LoVo (cell line): ENCODE measurements around the gene SNTG2.
A peak's percentile ranks its signal among the peaks of the same experiment; 100 is the strongest.
"Not testable (repeated sequence)": the region's sequence is repeated elsewhere in the genome, so short reads cannot be mapped to it uniquely, and the experiment has no call there.

Experiments
- DNase-seq: peaks from one replicate; pipeline ENCODE4 v3.0.0-alpha.2; 2016; ENCODE audit warnings: low spot score

The SNTG2 gene

DNA sequence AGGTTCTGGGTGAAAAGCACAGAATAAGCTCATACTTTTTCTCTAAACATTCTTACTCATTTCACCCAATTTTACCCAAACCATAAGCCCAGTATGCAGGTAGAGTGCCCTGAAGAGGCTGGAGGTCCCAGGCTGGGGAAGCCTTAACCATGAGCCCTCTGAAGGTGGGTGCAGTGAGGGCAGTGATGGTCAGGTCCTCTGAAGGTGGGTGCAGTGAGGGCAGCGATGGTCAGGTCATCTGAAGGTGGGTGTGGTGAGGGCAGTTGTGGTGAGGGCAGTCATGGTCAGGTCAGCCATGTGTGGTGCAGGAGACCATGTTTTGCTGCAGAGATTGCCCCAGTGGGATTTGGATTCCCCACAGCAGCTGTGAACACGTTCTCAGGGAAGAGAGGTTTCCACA is 148.8 kb downstream of the SNTG2 start:
- no peak for DNase-seq

DNA sequence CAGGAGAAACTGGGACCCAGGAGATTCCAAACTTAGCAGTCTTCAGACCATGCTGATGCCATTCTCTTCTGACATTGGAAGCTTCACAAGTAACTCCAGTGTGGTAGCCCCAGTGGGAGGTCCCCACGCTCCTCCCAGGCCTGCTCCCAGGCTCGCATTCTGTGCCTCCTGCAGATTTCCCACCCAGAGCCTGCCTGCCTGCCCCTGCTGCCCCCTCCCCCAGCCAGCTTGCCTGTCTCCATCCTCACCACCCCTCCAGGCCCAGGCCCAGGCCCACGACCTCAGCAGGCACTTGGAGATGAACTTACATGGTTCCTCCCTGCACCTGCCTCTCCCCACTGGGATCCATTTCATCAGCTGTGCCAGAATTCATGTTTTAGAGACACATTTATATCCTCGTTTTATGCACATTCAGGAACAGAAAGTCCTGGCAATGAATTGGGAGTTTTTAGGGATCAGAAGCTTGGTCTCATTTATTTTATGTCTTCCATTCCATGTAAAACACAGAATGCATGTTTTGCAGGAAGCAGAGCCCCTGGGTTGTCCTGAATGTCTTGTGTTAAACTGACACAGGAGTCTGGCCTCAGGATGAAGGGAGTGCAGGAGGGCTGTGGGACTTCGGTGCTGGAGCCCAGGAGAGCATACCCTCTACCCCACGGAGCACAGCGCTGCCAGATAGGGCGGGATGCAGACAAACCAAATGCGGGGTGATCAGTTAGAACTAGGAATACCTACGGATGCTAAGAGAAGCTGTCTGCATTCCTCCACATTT is 150.5 kb downstream of the SNTG2 start:
- DNase-seq: no peak

DNA sequence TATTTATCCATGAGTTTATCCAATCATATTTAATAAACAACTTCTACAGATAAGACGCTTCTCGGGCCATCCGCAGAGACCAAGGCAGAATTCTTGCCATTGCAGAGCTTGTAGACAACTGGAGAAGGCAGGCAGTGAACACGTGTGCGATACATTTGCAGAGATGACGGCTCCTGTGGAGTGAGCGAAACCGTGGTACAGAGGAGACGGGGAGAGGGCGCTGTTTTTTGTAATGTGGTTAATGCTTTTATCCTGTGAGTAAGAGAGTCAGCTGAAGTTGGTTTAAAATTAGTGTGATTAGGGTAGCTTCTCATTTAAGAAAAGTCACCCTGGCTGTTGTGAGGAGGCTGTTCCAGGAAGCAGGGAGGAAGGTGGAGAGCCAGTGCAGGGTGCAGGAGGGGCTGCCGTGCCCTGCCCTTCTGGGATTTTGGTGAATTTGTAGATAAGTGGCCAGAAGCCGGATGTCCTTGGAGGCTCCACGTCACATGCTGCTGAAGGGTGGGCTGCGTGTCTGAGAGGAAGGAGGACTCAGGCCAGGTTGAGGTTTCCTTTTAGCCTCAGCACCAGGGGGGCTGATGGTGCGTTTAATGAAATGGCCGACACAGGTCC is 151.4 kb downstream of the SNTG2 start:
- DNase-seq: no peak

DNA sequence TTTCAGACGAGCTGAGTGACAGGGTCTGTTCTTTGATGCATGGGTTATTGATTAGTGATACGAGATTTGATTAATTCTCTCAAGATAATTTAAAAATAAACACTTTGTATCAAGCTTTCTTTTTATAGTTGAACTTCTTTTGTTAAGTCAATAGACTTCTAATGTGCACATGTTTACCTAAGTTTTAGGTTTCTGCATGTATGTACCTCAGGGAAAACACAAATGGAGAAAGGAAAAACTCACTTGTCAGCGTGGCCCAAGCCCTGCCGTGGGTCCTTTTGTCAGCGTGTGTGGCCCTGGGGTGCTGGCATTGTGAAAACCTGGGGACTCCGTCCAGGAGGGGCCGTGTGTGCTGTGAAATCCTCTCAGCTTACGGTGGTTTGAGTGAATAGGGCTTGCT is 153.7 kb downstream of the SNTG2 start:
- no peak for DNase-seq

DNA sequence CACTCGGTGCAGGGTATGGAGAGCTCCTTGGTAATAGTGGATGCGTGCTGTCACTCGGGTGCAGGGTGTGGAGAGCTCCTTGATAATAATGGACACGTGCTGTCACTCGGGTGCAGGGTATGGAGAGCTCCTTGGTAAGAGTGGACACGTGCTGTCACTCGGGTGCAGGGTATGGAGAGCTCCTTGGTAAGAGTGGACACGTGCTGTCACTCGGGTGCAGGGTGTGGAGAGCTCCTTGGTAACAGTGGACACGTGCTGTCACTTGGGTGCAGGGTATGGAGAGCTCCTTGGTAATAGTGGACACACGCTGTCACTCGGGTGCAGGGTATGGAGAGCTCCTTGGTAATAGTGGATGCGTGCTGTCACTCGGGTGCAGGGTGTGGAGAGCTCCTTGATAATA is 155.7 kb downstream of the SNTG2 start:
- not testable (repeated sequence) for DNase-seq

DNA sequence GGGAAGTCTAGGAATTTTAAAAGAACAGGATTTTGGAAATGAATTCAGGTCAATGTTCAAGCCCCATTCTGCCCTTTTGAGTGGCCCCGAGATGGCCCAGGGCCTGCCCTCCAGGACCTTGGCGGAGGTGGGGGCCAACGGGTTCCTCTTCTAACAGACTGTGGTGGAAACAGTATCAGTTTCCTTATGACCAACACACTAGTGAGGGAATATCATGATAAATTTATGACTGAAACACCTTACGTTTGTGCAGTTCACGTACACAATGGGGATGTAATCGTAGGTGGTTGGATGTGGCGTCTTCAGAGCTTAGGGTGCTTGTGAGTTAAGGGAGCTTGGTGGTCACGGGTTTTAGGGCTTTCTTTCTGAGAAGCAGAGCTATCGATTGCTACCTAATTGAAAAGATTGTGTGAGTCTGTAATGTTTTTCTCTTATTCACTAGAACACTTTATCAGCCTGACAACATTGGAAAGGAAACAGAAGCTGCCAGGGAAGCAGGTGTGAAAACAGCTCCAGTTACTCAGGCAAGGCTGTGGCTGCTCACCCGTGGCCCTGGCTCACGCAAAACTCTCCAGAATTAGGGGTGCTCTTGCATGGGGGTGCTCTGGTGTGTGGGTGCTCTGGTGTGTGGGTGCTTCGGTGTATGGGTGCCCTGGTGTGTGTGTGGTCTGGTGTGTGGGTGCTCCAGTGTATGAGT is 165.3 kb downstream of the SNTG2 start:
- DNase-seq: no peak

DNA sequence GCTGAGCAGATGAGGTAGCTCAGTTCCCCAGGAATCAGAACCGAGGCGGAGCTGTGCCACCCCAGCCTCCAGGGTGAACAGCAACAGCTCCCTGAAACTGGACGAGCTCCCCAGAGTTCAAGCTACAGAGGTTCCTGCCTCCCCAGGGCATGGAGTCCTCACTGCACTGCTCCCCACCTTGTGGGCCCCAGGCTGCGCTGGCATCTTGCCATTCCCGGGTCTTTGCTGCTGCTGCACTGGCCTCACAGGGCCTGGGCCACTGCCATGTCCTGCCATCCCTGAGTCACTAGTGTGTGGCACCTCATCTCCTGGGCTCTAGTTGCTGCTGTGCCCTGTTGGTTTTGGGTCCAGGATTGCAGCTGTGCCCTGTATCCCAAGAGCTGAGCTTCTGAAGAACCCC is 166.9 kb downstream of the SNTG2 start:
- no peak for DNase-seq

DNA sequence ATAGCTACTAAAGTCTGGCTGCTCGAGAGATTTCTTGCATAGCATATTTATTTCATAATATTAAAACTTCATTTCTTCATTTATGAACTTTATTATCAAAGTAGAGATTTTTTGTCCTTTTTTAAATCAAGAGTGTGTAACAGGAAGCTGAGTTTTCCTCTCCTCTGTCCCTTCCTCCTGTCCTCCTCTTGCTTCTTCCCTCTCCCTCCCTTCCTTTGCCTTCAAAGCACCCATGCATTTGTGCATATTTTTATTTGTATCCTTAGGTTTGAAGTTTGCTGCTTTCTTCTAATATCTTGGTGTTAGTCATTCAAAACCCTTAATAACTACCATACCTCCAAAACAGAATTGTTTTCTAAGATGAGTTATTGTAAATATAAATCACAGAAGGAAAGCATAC is 174.6 kb downstream of the SNTG2 start:
- no peak for DNase-seq

DNA sequence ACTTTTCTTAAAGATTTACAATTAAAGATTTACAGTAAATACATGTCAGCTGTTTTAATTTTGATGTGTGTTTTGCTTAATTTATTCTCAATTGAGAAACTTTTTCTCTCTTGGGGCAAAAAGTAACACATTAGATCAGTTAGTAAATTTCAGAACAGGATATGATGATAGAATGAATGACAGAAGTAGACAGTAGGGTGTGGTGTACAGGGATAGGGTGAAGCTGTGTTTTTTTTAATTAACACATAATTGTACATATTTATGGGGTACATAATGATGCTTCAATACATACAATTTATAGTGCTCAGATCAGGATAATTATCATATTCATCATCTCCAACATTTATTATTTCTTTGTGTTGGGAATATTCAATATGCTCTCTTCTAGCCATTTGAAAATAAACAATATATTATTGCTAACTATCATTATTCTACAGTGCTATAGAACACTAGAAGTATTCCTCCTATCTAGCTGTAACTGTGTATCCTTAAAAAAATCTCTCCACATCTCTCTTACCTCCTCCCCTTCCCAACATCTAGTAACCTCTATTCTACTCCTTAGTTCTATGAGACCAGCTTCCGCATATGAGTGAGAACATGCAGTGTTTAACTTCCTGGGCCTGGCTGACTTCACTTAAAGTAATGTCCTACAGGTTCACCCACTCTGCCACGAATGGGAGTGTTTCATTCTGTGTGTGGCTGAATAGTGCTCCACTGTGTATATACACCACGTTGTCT is 175.2 kb downstream of the SNTG2 start:
- no peak for DNase-seq

DNA sequence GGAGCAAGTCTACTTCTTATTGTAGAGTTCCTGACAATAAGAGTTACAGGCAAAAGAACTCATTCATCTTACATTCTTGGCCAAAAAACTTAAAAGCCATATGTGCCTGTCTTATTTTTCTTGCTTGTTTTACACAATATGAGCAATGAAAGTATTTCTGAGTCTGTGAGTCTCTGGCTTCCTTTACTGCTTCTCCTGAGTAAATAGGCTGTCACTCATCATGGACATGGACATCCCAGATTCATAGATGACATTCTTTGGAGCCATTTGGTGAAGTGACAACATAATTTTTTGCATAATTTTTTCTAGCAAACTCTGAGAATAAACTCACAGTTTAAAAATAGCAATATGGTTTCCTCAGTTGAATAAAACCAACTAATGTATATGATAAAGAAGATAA is 179.3 kb downstream of the SNTG2 start:
- DNase-seq: no peak

DNA sequence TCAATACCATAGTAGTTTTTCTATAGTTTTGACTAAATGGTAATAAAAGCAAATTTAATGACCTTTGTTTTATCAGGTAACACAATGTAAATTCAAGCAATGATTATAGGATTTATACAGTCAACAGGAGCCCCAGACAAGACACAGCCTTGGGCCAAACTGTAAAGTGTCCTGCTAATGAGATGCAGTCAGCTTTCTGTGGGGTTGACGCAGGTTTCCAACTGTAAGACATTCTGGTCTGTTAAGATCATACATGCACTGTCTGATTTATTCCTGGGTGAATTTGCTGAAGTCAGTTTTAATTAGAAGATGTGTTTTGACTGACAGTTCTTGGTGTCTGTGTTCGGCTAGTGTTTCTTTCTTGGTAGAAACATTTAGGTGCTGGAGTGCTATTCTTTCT is 180.3 kb downstream of the SNTG2 start:
- no peak for DNase-seq

DNA sequence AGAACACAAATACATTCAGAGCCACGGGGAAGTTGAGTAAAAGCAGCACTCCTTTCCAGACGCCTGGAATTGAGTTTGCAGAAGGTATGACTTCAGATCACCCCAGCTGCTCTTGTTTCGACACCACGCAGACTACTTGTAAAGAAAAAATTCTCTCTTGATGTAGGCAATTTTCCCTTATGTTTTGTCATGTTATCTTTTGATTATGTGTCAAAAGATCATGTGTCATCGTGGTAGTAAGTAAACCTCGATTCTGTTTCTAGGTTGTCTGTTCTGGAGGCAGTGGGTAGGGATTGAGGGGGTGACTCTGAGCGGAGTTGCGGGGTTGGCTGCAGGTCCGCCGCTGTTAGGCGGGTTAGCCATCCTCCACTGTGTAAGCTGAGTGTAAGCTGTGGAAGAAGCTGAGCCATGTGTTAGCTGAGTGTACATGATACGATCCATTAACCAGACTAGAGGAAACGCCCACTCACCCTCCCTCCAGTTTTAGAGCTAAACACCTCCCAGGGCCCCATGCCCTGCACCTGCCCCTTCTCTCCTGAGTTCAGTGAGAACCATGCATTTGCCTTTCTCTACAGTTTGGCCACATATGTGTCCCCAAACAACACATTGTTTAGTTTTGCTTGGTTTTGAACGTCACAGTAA is 181.8 kb downstream of the SNTG2 start:
- no peak for DNase-seq

DNA sequence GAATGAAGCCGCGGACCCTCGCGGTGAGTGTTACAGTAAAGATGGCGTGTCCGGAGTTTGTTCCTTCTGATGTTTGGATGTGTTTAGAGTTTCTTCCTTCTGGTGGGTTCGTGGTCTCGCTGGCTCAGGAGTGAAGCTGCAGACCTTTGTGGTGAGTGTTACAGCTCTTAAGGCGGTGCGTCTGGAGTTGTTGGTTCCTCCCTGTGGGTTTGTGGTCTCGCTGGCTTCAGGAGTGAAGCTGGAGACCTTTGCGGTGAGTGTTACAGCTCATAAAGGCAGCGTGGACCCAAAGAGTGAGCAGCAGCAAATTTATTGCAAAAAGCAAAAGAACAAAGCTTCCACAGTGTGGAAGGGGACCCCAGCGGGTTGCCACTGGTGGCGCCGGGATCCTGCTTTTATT is 183.2 kb downstream of the SNTG2 start:
- DNase-seq: not testable (repeated sequence)

DNA sequence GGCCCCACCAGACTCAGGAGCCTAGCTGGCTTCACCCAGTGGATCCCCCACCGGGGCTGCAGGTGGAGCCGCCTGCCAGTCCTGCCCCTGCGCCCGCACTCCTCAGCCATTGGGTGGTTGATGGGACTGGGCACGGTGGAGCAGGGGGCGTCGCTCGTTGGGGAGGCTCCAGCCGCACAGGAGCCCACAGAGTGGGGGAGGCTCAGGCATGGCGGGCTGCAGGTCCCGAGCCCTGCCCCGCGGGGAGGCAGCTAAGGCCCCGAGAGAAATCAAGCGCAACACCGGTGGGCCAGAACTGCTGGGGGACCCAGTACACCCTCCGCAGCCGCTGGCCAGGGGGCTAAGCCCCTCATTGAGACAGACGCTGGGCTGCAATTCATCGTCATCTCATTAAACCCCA is 184.0 kb downstream of the SNTG2 start:
- DNase-seq: no peak

DNA sequence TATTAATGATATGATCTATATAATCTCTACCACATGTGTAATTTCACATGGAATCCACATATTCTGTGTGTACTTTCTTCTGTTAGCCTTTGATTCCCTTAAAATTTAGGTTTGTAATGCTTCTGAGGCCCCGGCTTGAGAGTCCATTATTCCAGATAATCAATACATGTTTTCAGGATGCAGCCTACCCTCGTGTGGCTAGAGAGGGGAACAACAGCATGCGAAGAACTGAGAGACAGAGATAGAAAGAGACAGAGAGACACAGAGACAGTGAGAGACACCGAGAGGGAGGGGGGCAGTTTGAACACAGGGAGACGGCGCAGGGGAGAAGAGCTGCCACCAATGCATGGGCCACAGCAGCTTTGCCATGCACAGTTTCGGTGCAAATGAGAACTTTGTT is 185.4 kb downstream of the SNTG2 start:
- no peak for DNase-seq

DNA sequence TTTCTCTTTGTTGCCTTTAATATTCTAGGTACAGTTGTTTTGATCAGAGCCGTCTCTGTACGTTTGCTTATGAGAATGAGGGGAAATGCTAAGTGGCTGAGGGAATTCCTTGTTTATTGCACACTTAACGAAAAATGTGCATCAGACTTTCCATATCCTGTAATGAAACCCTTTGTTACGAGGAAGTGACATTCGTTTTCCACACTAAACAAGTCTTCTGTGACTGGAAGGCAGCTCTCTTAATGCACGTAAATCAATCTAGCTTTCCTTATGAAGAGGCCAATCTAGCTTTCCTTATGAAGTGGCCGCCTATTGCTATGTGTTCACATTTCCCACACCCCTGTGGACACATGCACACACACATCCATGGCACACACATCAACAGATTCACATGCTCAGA is 186.2 kb downstream of the SNTG2 start:
- DNase-seq: no peak

DNA sequence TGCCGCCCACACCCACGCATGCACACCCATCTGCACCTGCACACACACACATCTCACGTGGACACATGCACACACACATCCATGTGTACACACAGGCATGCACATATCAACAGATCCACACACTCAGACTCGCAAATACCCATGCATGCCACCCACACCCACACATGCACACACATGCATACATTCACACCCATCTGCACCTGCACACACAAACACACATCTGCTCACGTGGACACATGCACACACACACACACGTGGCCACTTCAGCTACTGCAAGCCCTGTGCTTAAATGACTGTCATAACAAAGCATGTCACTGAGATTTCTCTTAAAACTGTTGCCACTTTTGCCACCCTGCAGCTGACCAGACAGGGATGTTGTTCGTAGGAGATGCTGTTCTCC is 186.6 kb downstream of the SNTG2 start:
- no peak for DNase-seq

DNA sequence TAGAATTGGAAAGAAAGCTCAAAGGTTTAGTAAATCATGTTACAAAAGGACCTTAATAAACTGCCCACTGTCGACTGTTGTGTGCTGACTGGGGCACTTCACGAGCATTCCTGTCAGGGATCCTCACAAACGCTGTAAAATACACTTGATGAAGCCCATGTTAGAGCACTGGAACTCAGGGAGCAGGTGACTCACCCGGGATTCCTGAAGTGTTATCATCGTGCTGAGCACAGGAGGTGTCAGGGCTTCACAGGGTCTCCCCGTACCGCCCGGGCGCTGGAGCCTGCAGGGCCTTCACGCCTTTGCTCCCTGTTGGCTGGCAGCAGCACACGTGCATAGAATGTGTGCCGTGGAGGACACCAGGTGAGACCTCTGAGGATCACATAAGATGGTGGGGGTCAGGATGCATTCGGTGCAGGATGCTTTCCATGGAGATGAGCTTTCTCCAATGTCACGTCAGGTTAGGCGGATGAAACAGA is 187.3 kb downstream of the SNTG2 start:
- no peak for DNase-seq

DNA sequence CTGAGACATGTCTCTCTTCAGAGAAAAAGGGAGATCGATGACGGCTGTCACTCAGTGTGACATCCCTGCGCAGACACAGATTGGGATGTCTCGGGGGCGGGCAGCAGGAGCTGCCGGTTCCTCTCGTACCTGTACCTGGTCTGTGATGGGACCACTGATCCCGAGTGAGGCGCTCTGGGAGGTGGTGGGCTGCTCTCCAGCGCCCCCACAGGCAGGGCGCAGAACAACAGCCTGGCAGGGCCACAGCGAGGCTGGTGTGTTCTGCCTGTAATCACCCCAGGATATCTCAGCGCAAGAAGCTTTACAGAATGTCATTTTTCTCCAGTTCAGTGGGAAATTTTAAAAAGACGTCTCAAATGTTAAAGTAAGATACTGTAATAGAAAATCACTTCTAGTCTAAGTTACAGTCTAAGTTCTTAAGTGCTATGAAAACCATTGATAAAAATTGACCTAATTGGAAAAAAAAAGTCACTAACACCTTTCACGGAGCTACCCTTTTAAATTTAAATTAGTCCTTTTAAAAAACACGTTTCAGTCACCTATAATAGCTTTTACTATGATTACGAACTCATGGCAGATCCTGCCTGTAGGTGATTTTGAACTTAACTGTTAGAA is 189.8 kb downstream of the SNTG2 start:
- peak; percentile 18 for DNase-seq

DNA sequence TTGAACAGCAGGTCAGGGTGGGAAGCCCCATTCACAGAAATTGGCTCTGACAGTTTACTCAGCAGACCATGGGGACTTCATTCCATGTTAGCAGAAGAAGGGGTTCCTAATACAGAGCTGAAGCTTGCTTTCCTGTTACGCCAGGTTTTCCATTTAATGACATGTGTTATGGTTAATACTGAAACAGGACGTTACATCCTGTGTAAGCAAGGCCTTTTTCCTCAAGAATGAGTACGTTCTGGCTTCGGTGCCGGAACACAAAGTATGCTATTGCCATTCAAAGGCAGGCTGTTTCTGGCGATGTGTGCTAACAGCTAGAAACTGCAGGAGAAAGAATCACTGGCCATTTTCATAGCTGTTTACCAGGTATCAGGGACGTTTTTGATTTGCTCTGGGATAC is 190.4 kb downstream of the SNTG2 start:
- no peak for DNase-seq

DNA sequence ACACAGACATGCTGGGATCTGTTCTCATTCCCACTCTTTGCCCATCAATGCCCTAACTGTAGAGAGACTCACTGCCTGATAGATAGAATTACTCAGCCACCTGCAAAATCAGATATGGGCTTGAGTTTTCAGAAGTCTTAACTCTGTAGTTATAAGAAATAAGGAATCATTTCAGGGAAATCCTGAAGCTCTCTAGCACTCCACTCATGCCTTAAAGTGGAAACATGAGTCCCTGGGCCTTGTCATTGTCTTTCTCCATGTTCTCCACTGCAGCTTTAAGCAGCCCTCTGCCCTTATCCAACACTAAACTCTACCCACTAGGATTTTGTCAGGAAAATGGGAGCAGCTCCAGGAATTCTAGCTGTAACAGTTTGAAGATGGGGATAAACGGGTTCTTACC is 192.5 kb downstream of the SNTG2 start:
- DNase-seq: no peak
